PC-3 (cell line): ENCODE measurements around the gene SH2D3C. TPM values are rescaled to one million over a fixed set of nuclear protein-coding genes. Genes with fewer than 3 reads are reported as not detected.

Source experiments
- ATAC-seq: fragments of 200-7000 bp; cut with Tn5 transposase; 2 replicates; pipeline ENCODE4 v1.9.1; 2020; ENCODE audit warnings: mild to moderate bottlenecking, moderate library complexity
- BruUV-seq: library from RNA; stranded (reverse); fragments of 400-500 nt; replicated peaks from 2 replicates; lab custom pipeline; 2021; lab: Mats Ljungman, UMichigan
- CTCF ChIA-PET: fragments of 300-600 bp; sonication (Branson Sonifier 250); formaldehyde crosslinking; loops from one replicate; lab custom pipeline; 2022; ENCODE audit warnings: antibody characterized with exemption; lab: Charles Lee
- POLR2A ChIA-PET: fragments of 300-600 bp; sonication (Branson Sonifier 250); formaldehyde crosslinking; loops from one replicate; lab custom pipeline; 2022; ENCODE audit warnings: antibody characterized with exemption; ENCODE audit not compliant: unreplicated experiment; lab: Charles Lee
- DNase-seq: peaks from one replicate; pipeline ENCODE4 v3.0.0-alpha.2; 2015
- H2AFZ ChIP-seq: fragments of 300-600 bp; sonication (generic); 2 replicates; pipeline ENCODE4 v1.6.0; 2016; ENCODE audit warnings: antibody characterized with exemption, low read length
- H3F3A ChIP-seq: fragments of 300-600 bp; sonication (generic); one replicate; pipeline ENCODE4 v1.6.0; 2017; ENCODE audit warnings: antibody characterized with exemption, low read length, control low read depth, mild to moderate bottlenecking; ENCODE audit not compliant: unreplicated experiment
- H3K27ac ChIP-seq: fragments of 300-600 bp; sonication (generic); 2 replicates; pipeline ENCODE4 v1.5.1; 2016; ENCODE audit warnings: mild to moderate bottlenecking, low read length
- H3K27me3 ChIP-seq: fragments of 300-600 bp; sonication (generic); 2 replicates; pipeline ENCODE4 v1.6.1; 2016; ENCODE audit warnings: low read length, mixed read lengths
- H3K36me3 ChIP-seq: fragments of 300-600 bp; sonication (generic); 2 replicates; pipeline ENCODE4 v1.6.1; 2016; ENCODE audit warnings: low read depth, mixed run types, low read length, mixed read lengths
- H3K4me1 ChIP-seq: fragments of 300-600 bp; sonication (generic); 2 replicates; pipeline ENCODE4 v1.5.1; 2016; ENCODE audit warnings: low read length; ENCODE audit not compliant: insufficient read depth
- H3K4me2 ChIP-seq: fragments of 300-600 bp; sonication (generic); 2 replicates; pipeline ENCODE4 v1.6.0; 2016; ENCODE audit warnings: low read length
- H3K4me3 ChIP-seq: fragments of 300-600 bp; sonication (generic); 2 replicates; pipeline ENCODE4 v1.5.1; 2016; ENCODE audit warnings: mild to moderate bottlenecking, low read length, mixed read lengths
- H3K79me2 ChIP-seq: fragments of 300-600 bp; sonication (generic); 2 replicates; pipeline ENCODE4 v1.6.1; 2017; ENCODE audit warnings: low read length, mixed read lengths
- H3K9ac ChIP-seq: fragments of 300-600 bp; sonication (generic); 2 replicates; pipeline ENCODE4 v1.6.0; 2016; ENCODE audit warnings: mild to moderate bottlenecking, low read length
- H3K9me2 ChIP-seq: fragments of 300-600 bp; sonication (generic); replicated peaks from 2 replicates; pipeline ENCODE4 v1.6.1; 2016; ENCODE audit warnings: mixed run types, low read length, mixed read lengths
- H3K9me3 ChIP-seq: fragments of 300-600 bp; sonication (generic); 2 replicates; pipeline ENCODE4 v1.6.1; 2016; ENCODE audit warnings: low read length, mixed read lengths
- H4K20me1 ChIP-seq: fragments of 300-600 bp; sonication (generic); 2 replicates; pipeline ENCODE4 v1.6.1; 2016; ENCODE audit warnings: low read length, mixed read lengths
- CTCF ChIP-seq: fragments of 300-600 bp; sonication (generic); conservative IDR thresholded peaks from 2 replicates; pipeline ENCODE4 v1.5.1; 2017; ENCODE audit warnings: antibody characterized with exemption, low read depth, mild to moderate bottlenecking, low read length
- EZH2 ChIP-seq: fragments of 300-600 bp; sonication (generic); IDR thresholded peaks from one replicate; pipeline ENCODE4 v1.6.1; 2017; ENCODE audit warnings: antibody characterized with exemption, mild to moderate bottlenecking, low read length; ENCODE audit not compliant: unreplicated experiment
- EZH2phosphoT487 ChIP-seq: fragments of 300-600 bp; sonication (generic); IDR thresholded peaks from 2 replicates; pipeline ENCODE4 v1.6.1; 2018; ENCODE audit warnings: mild to moderate bottlenecking, antibody characterized with exemption, low read length, borderline replicate concordance
- intact Hi-C: fragments of 100-400 bp; cut with micrococcal nuclease; formaldehyde crosslinking; loops from 2 replicates; pipeline ENCODE4 v1.9.0; 2023
- total RNA-seq: library from RNA; depleted of rRNA; stranded (reverse); fragments of >200 nt; gene quantifications from 2 replicates; pipeline ENCODE4 v1.2.3, GENCODE V29; 2014

SH2D3C gene
- total RNA-seq, 1 experiment from 2014 or later, result 0.26 TPM

GRCh38 chr9:127708952-127709587 is 69.4 kb downstream of the SH2D3C start:
- Histone ChIP-seq H3K9me2 (no peaks in the 10 kb centered on the region), H3K27me3 (no peaks in the 10 kb centered on the region), H3F3A (no peaks in the 10 kb centered on the region), H3K9ac (no peak overlapping the region), H3K4me2 (no peak overlapping the region), H3K27ac (no peak overlapping the region), H3K79me2 (peaks cover 5% of the 10 kb centered on the region), H2AFZ (no peak overlapping the region), H4K20me1 (no peaks in the 10 kb centered on the region), H3K36me3 (no peaks in the 10 kb centered on the region), H3K4me1 (peaks cover 1% of the 10 kb centered on the region; the same call in 1 of the 2 replicates), H3K4me3 (no peak overlapping the region), H3K9me3 (no peaks in the 10 kb centered on the region)
- ChIA-PET CTCF (no interaction called here), POLR2A (no interaction called here)
- ATAC-seq, result no peak
- no peak for TF ChIP-seq EZH2
- TF ChIP-seq CTCF, result no peak
- no peak for TF ChIP-seq EZH2phosphoT487
- intact Hi-C loops, result no loop called here
- BruUV-seq, result no TSS peak
- DNase-seq, result no peak

DNA sequence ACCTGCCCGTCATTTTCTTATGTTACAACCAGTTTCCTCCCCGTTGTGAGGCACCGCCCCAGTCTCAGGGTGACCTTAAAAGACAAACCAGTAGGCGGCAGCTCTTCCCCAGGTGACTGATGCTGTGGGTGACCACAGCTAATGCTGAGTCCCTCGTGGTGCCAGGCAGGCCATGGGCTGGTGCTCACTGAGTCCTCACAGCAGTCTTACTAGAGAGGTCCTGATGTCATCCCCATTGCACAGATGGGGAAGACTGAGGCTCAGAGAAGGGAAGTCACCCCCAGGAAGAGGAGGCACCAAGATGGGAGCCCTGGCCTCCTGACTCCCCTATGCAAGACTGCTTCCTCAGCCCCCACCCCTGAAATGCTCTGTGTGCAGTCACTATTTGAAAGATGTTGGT is 70.7 kb downstream of the SH2D3C start:
- H3K9me2 ChIP-seq, result no peaks in the 10 kb centered on the region
- intact Hi-C loops, result loop anchor here (1.0 kb wide), 1 partner anchor 27 kb away; no protein-coding TSS in a partner anchor
- no peaks in the 10 kb centered on the region for H3K27me3 ChIP-seq
- ChIA-PET CTCF (interaction anchor here (1.0 kb wide), 1 partner anchor 27 kb away, joined by 4 read pairs; the partner anchor contains the start of gene TOR2A), POLR2A (no interaction called here)
- ATAC-seq, result peak; percentile 79
- no peaks in the 10 kb centered on the region for H3K36me3 ChIP-seq
- BruUV-seq, result no TSS peak
- no peaks in the 10 kb centered on the region for H3F3A ChIP-seq
- no peaks in the 10 kb centered on the region for H3K4me1 ChIP-seq
- no peaks in the 10 kb centered on the region for H4K20me1 ChIP-seq
- no peak overlapping the region for H3K4me2 ChIP-seq
- DNase-seq, result peak; percentile 49
- no peak overlapping the region for H3K27ac ChIP-seq
- no peak overlapping the region for H3K9ac ChIP-seq
- peak; percentile 56 for TF ChIP-seq CTCF
- no peak for TF ChIP-seq EZH2phosphoT487
- no peak overlapping the region for H2AFZ ChIP-seq
- no peaks in the 10 kb centered on the region for H3K9me3 ChIP-seq
- no peaks in the 10 kb centered on the region for H3K79me2 ChIP-seq
- H3K4me3 ChIP-seq, result no peak overlapping the region

DNA sequence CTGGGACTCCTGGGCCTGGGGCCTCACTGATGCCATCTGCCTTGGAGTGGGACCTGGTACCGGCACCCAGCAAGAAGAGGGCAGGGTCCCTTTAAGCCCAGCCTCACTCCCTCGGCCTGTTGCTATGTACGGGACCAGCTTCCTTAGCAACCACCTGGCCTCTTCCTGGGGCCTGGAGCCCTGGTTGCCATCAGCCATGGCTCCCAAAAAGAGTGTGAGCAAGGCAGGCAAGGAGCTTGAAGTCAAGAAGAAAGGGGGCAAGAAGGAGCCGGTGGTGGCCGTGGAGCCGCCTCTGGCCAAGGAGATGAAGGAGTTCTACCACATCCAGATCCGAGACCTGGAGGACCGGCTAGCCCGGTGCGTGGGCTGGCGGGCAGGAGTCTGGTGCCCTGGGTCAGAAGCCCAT is 71.6 kb downstream of the SH2D3C start, which contains the start of gene CFAP157:
TSS of gene CFAP157 (plus strand) at position 153 of the 406 bp plus-strand sequence. CDS start at position 197, 44 bp downstream.
- TF ChIP-seq EZH2phosphoT487 (no peak), EZH2 (no peak), CTCF (no peak)
- POLR2A ChIA-PET, result no interaction called here
- CTCF ChIA-PET, result no interaction called here
- H3F3A ChIP-seq, result no peaks in the 10 kb centered on the region
- H2AFZ ChIP-seq, result no peak within 1 kb of the TSS
- no peaks in the 10 kb centered on the region for H4K20me1 ChIP-seq
- H3K27ac ChIP-seq, result no peak within 1 kb of the TSS
- H3K4me3 ChIP-seq, result no peak within 1 kb of the TSS
- no peaks in the 10 kb centered on the region for H3K9me3 ChIP-seq
- ATAC-seq (peak; percentile 65), DNase-seq (no peak)
- H3K36me3 ChIP-seq, result no peaks in the 10 kb centered on the region
- no TSS peak for BruUV-seq
- H3K27me3 ChIP-seq, result no peaks in the 10 kb centered on the region
- no peak within 1 kb of the TSS for H3K9ac ChIP-seq
- no peaks in the 10 kb centered on the region for H3K79me2 ChIP-seq
- no peaks in the 10 kb centered on the region for H3K4me1 ChIP-seq
- intact Hi-C loops, result loop anchor here (1.0 kb wide), 1 partner anchor 27 kb away; no protein-coding TSS in a partner anchor
- H3K4me2 ChIP-seq, result no peak within 1 kb of the TSS
- no peaks in the 10 kb centered on the region for H3K9me2 ChIP-seq
